ENCODE measurements around the gene CELF3.
A peak's percentile ranks its signal among the peaks of the same experiment; 100 is the strongest.

CELF3 gene

GRCh38 chr1:151668090-151668489 is 48.5 kb downstream of the CELF3 start:
- DNase-seq, result no peak
- POLR2A ChIA-PET, result no interaction called here
- CTCF ChIA-PET, result interaction anchor here (0.7 to 1.0 kb wide), 2 partner anchors 9 to 25 kb away, joined by 3 read pairs; no protein-coding TSS in a partner anchor
- Histone ChIP-seq H3K27me3 (replicated peaks in 2 of 5; ENCODE audit: control insufficient read depth in 4 of 5, insufficient read depth in 5 of 5, low read length in 4 of 5) (no peaks in the 10 kb centered on the region), H3K27ac (ENCODE audit: insufficient read depth in 1 of 2, low read depth in 1 of 2, low read length in 2 of 2, poor library complexity in 1 of 2, severe bottlenecking in 2 of 2) (no peak overlapping the region), H3K9me3 (ENCODE audit: control extremely low read depth in 1 of 5, control insufficient read depth in 4 of 5, insufficient read depth in 2 of 5, low read depth in 1 of 5, low read length in 4 of 5) (no peaks in the 10 kb centered on the region), H3K36me3 (ENCODE audit: control insufficient read depth in 4 of 4, insufficient read depth in 4 of 4, low read length in 3 of 4) (peaks cover 0 to 28% (median 10%) of the 10 kb centered on the region in 4 experiments), H3K4me1 (ENCODE audit: control extremely low read depth in 1 of 4, control insufficient read depth in 4 of 4, insufficient read depth in 4 of 4, low read length in 3 of 4) (peaks cover 0 to 8% (median 4%) of the 10 kb centered on the region in 4 experiments), H3K4me3 (ENCODE audit: control insufficient read depth in 1 of 7, extremely low read depth in 1 of 7, insufficient read depth in 4 of 7, low read depth in 2 of 7, low read length in 6 of 7) (no peak overlapping the region)
- WGBS (ENCODE audit: insufficient coverage), result 85% methylated on average over 3 of the region's 3 CpGs

GRCh38 chr1:151661751-151662150 is 54.9 kb downstream of the CELF3 start:
- peak; percentile 9 to 49 (median 47) for DNase-seq
- Histone ChIP-seq H3K36me3 (ENCODE audit: control insufficient read depth in 4 of 4, insufficient read depth in 4 of 4, low read length in 3 of 4) (peaks cover 0 to 25% (median 10%) of the 10 kb centered on the region in 4 experiments), H3K9me3 (ENCODE audit: control extremely low read depth in 1 of 5, control insufficient read depth in 4 of 5, insufficient read depth in 2 of 5, low read depth in 1 of 5, low read length in 4 of 5) (no peaks in the 10 kb centered on the region), H3K27ac (ENCODE audit: insufficient read depth in 1 of 2, low read depth in 1 of 2, low read length in 2 of 2, poor library complexity in 1 of 2, severe bottlenecking in 2 of 2) (peak overlapping the region in 1 of 2 experiments; percentile 9), H3K4me3 (ENCODE audit: control insufficient read depth in 1 of 7, extremely low read depth in 1 of 7, insufficient read depth in 4 of 7, low read depth in 2 of 7, low read length in 6 of 7) (peak overlapping the region in 2 of 7 experiments; percentile 19 to 38), H3K27me3 (replicated peaks in 2 of 5; ENCODE audit: control insufficient read depth in 4 of 5, insufficient read depth in 5 of 5, low read length in 4 of 5) (no peaks in the 10 kb centered on the region), H3K4me1 (ENCODE audit: control extremely low read depth in 1 of 4, control insufficient read depth in 4 of 4, insufficient read depth in 4 of 4, low read length in 3 of 4) (peaks cover 4 to 15% (median 11%) of the 10 kb centered on the region in 4 experiments)
- ChIA-PET CTCF (no interaction called here), POLR2A (interaction anchor here (0.7 kb wide), 1 partner anchor 39 kb away, joined by 3 read pairs; no protein-coding TSS in a partner anchor)
- 17% methylated on average over 2 of the region's 6 CpGs for WGBS (ENCODE audit: insufficient coverage)

GRCh38 chr1:151655371-151655770 is 61.2 kb downstream of the CELF3 start:
- 88% methylated on average over 3 of the region's 3 CpGs for WGBS (ENCODE audit: insufficient coverage)
- Histone ChIP-seq H3K4me3 (ENCODE audit: control insufficient read depth in 1 of 7, extremely low read depth in 1 of 7, insufficient read depth in 4 of 7, low read depth in 2 of 7, low read length in 6 of 7) (no peak overlapping the region), H3K9me3 (ENCODE audit: control extremely low read depth in 1 of 5, control insufficient read depth in 4 of 5, insufficient read depth in 2 of 5, low read depth in 1 of 5, low read length in 4 of 5) (no peaks in the 10 kb centered on the region), H3K27me3 (replicated peaks in 2 of 5; ENCODE audit: control insufficient read depth in 4 of 5, insufficient read depth in 5 of 5, low read length in 4 of 5) (no peaks in the 10 kb centered on the region), H3K4me1 (ENCODE audit: control extremely low read depth in 1 of 4, control insufficient read depth in 4 of 4, insufficient read depth in 4 of 4, low read length in 3 of 4) (peaks cover 1 to 30% (median 11%) of the 10 kb centered on the region in 4 experiments), H3K36me3 (ENCODE audit: control insufficient read depth in 4 of 4, insufficient read depth in 4 of 4, low read length in 3 of 4) (peaks cover 0 to 13% (median 7%) of the 10 kb centered on the region in 4 experiments), H3K27ac (ENCODE audit: insufficient read depth in 1 of 2, low read depth in 1 of 2, low read length in 2 of 2, poor library complexity in 1 of 2, severe bottlenecking in 2 of 2) (no peak overlapping the region)
- DNase-seq, result no peak
- CTCF ChIA-PET, result interaction anchor here (0.7 to 1.9 kb wide), 3 partner anchors 13 to 83 kb away, joined by 3 to 6 read pairs (median 3); no protein-coding TSS in a partner anchor
- POLR2A ChIA-PET, result interaction anchor here (0.6 kb wide), 1 partner anchor 8 kb away, joined by 7 read pairs; no protein-coding TSS in a partner anchor

GRCh38 chr1:151653397-151653796 is 63.2 kb downstream of the CELF3 start:
- Histone ChIP-seq H3K27me3 (replicated peaks in 2 of 5; ENCODE audit: control insufficient read depth in 4 of 5, insufficient read depth in 5 of 5, low read length in 4 of 5) (no peaks in the 10 kb centered on the region), H3K9me3 (ENCODE audit: control extremely low read depth in 1 of 5, control insufficient read depth in 4 of 5, insufficient read depth in 2 of 5, low read depth in 1 of 5, low read length in 4 of 5) (no peaks in the 10 kb centered on the region), H3K27ac (ENCODE audit: insufficient read depth in 1 of 2, low read depth in 1 of 2, low read length in 2 of 2, poor library complexity in 1 of 2, severe bottlenecking in 2 of 2) (no peak overlapping the region), H3K36me3 (ENCODE audit: control insufficient read depth in 4 of 4, insufficient read depth in 4 of 4, low read length in 3 of 4) (peaks cover 5 to 11% (median 10%) of the 10 kb centered on the region in 4 experiments), H3K4me3 (ENCODE audit: control insufficient read depth in 1 of 7, extremely low read depth in 1 of 7, insufficient read depth in 4 of 7, low read depth in 2 of 7, low read length in 6 of 7) (no peak overlapping the region), H3K4me1 (ENCODE audit: control extremely low read depth in 1 of 4, control insufficient read depth in 4 of 4, insufficient read depth in 4 of 4, low read length in 3 of 4) (peaks cover 1 to 30% (median 11%) of the 10 kb centered on the region in 4 experiments)
- ChIA-PET CTCF (interaction anchor here (0.6 to 1.4 kb wide), 2 partner anchors 34 to 1088 kb away, joined by 3 read pairs; no protein-coding TSS in a partner anchor), POLR2A (no interaction called here)
- DNase-seq, result peak; percentile 22 to 68 (median 65)
- 43% methylated on average over 1 of the region's 1 CpG for WGBS (ENCODE audit: insufficient coverage)

All from common myeloid progenitor, CD34-positive (primary cell).